SKM-1 (cell line): ENCODE data around the gene FXR1.
"Not testable (repeated sequence)": the region's sequence is repeated elsewhere in the genome, so short reads cannot be mapped to it uniquely, and the experiment has no call there.

ENCODE experiments used
- DNase-seq: peaks from one replicate; lab custom pipeline; 2025; ENCODE audit not compliant: unreplicated experiment; lab: John Stamatoyannopoulos, UW

FXR1 gene

GRCh38 chr3:180912304-180913296 is at the start of gene FXR1:
Gene FXR1, plus strand, starts transcription at chr3:180912670. Its CDS starts 16 bp downstream, at chr3:180912686.
- peak; percentile 90 for DNase-seq

DNA sequence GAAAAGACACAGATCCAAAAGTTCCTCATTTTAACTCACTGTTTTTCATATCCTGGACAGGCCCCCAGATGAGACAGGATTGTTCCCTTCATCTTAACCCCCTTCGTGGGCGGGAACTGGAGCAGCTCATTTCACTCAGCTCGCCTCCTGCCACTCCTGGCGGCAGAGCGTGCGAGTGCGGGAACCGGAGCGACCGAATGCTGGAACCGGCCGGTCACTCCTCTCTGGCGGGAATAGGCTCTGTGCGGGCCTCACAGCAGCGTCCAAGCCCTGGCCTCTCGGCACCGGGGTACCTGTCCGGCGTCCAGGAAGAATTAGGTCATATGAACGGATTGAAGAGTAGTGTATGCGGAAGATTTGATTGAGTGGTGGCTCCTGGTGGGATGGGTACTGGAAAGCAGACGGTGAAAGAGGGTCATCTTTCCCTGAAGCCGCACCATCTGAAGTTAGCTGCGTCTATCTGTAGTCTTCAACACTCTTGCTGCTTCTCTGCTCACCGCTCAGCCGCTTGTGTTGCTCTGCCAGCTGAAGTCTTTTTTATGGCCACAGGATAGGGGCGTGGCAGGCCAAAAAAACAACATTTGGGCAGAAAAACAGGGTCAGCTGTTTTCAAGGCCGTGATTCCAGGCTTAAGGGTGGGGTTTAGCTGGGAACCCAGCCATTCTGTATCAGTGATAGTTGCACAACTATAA is 42.3 kb upstream of the FXR1 start:
- no peak for DNase-seq

GRCh38 chr3:180871901-180872300 is 40.6 kb upstream of the FXR1 start:
- DNase-seq, result no peak

DNA sequence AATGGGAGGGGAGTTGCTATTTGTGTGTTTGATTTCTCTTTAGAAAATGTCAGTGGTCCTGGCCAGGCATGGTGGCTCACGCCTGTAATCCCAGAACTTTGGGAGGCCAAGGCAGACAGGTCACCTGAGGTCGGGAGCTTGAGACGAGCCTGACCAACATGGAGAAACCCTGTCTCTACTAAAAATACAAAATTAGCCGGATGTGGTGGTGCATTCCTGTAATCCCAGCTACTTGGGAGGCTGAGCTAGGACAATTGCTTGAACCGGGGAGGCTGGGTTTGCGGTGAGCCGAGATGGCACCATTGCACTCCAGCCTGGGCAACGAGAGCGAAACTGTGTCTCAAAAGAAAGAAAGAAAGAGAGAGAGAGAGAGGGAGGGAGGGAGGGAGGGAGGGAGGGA is 40.0 kb upstream of the FXR1 start:
- not testable (repeated sequence) for DNase-seq

DNA sequence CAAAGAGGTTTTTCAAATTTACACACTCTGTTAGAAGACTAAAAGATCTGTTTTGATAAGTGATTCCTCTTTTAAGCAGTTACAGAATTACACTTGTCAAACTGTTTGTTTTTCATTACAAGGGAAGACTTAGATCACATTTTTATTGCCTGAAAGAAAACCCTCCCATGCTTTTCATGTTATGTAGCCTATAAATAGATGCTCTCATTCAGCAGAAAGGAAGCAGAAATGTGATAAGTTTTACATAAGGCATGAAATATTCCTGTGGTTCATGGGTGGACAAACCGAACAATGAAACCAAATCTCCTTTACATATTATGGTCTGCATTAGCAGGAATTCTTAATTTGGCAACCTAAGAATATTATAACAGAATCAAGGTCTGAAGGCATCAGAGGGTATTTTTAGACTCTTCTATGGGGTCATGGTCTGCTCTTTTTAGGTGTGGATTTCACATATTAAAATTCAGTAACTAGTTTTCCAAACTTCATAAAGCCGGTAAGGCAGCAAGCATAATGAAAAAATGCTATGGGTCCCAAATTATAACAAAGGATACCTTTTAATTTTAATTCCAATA is 37.3 kb upstream of the FXR1 start:
- no peak for DNase-seq

DNA sequence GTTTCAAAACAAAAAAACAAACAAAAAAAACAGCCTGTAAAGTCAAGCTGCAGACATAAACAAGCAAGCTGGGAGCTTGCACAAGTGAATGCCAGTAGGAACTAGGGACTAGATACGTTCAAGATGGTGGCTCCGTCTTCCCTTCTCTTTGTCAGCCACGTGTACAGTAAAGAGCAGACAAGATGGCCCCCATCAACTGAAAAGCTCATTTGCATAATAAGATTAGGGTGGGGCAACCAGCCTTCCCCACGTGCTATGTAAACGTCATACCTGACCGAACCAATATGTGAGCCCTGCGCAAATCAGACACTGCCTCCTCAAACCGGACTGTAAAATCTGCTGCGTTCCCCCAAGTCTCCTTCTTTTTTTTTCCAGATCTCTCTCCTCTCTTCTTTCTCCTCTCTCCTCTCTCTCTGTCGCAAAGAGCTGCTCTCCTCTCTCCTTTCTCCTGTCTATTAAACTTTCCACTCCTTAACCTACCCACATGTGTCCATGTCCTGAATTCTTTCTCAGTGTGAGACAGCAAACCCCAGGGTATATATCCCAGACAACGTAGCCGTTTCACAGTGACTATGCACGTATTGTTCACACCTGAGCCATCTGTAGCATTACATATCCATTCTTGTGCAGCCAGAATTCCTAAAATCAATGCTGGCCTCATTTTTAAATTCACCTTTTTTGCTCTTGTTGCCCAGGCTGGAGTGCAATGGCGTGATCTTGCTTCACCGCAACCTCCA is 31.2 kb upstream of the FXR1 start:
- DNase-seq, result no peak

DNA sequence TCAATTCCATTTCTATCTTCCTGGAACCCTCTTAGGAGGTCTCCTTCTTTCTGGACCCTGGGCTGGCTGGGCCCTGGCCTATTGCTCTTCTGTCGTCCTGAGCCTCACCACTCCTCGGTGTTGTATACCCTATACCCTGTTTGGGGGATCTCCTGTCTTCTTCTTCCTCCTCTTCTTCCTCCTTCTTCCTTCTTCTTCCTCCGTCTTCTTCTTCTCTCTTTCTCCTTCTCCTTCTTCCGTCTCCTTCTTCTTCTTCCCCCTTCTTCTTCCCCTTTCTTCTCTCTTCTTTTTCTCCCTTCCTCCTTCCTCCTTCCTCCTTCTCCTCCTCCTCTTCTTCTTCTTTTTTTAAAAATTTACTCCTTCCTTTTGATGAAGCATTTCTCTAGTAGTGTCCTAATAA is 30.4 kb upstream of the FXR1 start:
- DNase-seq, result no peak

DNA sequence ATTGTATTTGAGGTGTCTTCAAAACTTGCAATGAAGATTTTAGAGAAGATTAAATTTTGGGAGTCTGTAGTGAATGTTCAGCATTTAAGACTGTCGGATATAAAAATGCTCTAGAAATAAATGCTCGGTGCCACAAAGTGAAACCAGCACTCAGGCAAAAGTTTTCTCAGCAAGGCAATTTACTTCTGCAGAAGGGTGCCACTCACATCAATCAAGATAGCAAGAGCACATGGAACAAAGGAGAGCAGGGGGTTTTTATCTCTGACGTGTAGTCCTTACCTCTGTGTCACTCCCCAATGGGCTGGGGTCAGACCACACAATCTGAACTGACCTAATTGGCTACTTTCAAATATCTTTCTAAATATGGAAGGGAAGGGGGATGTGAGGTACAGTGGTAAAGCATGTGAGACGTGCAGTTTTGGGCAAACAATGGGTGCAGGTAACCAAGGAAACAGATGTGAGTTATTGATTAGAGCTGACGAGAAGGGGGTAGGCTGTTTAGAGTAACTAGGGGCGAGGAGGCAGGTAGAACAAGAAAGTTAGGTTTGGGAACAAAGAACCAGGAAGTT is 23.4 kb upstream of the FXR1 start:
- no peak for DNase-seq

DNA sequence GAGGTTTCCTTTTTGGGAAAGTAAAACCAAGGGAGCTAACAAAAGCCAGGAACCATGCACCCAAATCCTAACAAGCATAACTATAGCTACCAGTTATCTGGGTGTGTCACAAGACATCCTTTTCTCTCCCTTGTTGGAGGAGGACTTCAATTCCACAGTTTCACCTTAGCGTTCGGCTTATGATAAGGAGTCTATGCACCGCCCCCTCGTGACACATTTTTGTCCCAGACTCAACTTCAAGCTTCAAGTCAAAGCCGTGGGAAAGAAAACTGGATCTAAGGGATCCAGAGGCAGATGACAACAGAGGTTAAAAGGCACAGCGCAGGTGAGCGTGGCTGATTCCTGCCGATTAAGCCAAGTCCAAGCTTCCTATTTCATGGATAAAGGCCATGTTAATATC is 13.9 kb upstream of the FXR1 start:
- DNase-seq, result no peak

- no peak for DNase-seq
Measured at GRCh38 chr3:180909369-180910127, 2.9 kb upstream of the FXR1 start.

- DNase-seq, result no peak
Measured at GRCh38 chr3:180910823-180911222, 1.6 kb upstream of the FXR1 start.

GRCh38 chr3:180911876-180912303 is 580 bp upstream of the FXR1 start:
- DNase-seq, result no peak

- DNase-seq, result no peak
Measured at GRCh38 chr3:180913581-180914404, 1.3 kb downstream of the FXR1 start.

- no peak for DNase-seq
Measured at GRCh38 chr3:180918542-180918941, 6.1 kb downstream of the FXR1 start.

DNA sequence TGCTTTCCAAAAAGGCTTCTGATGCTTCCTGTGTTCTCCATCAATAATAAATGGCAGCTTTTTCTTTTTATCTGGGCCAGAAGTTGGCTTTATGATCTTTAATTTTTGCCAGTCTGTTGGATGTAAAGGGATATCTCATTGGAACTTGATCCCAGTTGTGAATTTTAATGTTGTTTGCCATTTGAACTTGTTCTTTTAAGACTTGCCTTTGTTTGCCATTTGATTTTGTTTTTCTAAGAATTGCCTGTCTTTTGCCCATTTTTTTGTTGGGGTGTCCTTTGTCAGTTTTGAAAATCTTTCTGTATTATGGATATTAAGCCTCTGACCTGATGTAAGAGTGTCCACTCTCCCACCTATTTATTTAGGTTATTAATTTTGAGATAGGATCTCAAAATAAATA is 9.8 kb downstream of the FXR1 start:
- no peak for DNase-seq

DNA sequence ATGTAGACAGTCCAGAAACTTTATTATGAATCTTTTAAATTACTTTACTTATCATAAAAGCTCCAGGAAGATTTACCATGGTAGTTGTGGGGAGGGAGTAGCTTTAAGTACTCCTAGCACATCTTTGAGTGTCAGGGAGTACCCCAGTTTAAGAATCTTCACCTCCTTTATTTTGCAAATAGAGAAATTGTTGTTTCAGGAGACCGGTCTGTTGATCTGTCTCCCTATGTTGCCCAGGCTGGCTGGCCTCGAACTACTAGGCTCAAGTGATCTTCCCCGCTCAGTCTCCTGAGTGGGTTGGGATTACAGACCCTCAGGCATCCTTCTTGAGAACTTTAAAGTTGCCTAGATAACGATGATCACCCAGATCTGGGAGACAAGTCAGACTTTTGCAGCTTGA is 11.1 kb downstream of the FXR1 start:
- no peak for DNase-seq

GRCh38 chr3:180926526-180926925 is 14.1 kb downstream of the FXR1 start:
- no peak for DNase-seq

DNA sequence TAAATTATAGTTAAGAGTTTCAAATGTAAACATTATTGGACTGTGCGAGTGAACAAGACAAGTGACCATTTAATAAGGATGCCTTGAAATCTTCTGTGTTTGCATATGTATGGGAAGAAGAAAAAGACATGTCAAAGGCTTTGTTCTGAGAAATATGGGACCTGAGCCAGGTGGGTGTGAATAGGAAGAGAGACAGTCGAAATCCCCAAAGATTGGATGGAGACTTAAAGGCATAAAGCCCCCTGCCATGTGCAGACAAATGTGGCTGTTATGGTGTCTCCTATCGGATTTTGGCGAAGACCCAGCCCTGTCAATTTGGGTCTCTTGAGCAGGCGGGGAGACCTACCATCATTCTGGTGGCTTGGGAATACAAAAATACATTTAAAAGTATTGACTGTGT is 16.9 kb downstream of the FXR1 start:
- DNase-seq, result no peak

DNA sequence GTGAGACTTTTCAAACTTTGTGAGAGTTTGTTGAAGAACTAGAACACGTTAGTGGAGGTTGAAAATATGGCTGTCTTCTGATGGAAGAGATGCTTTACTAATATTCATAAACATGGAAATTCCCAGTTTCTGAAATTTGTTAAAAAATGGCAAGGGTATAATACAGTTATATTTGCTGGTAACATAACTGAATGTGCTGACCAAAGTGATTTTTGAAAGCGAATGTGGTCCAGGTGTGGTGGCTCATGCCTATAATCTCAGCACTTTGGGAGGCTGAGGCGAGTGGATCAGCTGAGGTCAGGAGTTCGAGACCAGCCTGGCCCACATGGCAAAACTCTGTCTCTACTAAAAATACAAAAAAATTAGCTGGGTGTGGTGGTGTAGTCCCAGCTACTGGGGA is 18.1 kb downstream of the FXR1 start:
- DNase-seq, result no peak
